Lung (tissue), 12 donors: ENCODE results near the gene VMO1. TPM values are rescaled to one million over a fixed set of nuclear protein-coding genes. Genes with fewer than 3 reads are reported as not detected.

ENCODE experiments used
- ATAC-seq: fragments of 200-7000 bp; cut with Tn5 transposase; one replicate; pipeline ENCODE4 v1.9.1; 2020; ENCODE audit warnings: moderate number of reproducible peaks; ENCODE audit not compliant: insufficient read depth, low FRiP score
- DNase-seq, 3 donors: peaks; one replicate each; pipeline ENCODE4 v3.0.0-alpha.2; 2013 to 2017
- H3K27ac ChIP-seq, 2 donors: one replicate each; pipeline ENCODE4 v1.5.1; 2013; ENCODE audit warnings: mild to moderate bottlenecking in 2 of 2, moderate library complexity in 2 of 2, control low read depth in 1 of 2, inconsistent platforms in 1 of 2, low read depth in 1 of 2, low read length in 1 of 2
- H3K27me3 ChIP-seq, 3 donors: one replicate each; pipeline ENCODE4 v1.5.1; 2013; ENCODE audit warnings: low read length in 2 of 3; ENCODE audit not compliant: control insufficient read depth in 3 of 3, insufficient read depth in 3 of 3
- H3K36me3 ChIP-seq, 4 donors: one replicate each; pipeline ENCODE4 v1.5.1; 2013; ENCODE audit warnings: low read length in 4 of 4, mild to moderate bottlenecking in 1 of 4, moderate library complexity in 1 of 4; ENCODE audit not compliant: control insufficient read depth in 4 of 4, insufficient read depth in 4 of 4
- H3K4me1 ChIP-seq, 5 donors: one replicate each; pipeline ENCODE4 v1.5.1; 2013; ENCODE audit warnings: low read length in 5 of 5, mild to moderate bottlenecking in 2 of 5, moderate library complexity in 1 of 5; ENCODE audit not compliant: control insufficient read depth in 5 of 5, insufficient read depth in 5 of 5
- H3K4me3 ChIP-seq: one replicate; pipeline ENCODE4 v1.5.1; 2013; ENCODE audit warnings: mild to moderate bottlenecking, control low read depth, moderate library complexity
- H3K9ac ChIP-seq, 2 donors: one replicate each; pipeline ENCODE4 v1.5.1; 2013; ENCODE audit warnings: low read length in 2 of 2, control low read depth in 1 of 2; ENCODE audit not compliant: insufficient read depth in 1 of 2
- H3K9me3 ChIP-seq, 4 donors: one replicate each; pipeline ENCODE4 v1.5.1; 2013; ENCODE audit warnings: low read length in 3 of 4, mild to moderate bottlenecking in 1 of 4, moderate library complexity in 1 of 4; ENCODE audit not compliant: control insufficient read depth in 4 of 4, insufficient read depth in 3 of 4
- WGBS, 2 donors: extraction: QIAGEN DNeasy Blood & Tissue Kit; methylation state at CpG; one replicate each; pipeline ENCODE4 v1.1.7; 2013; 5-methylcytosine and 5-hydroxymethylcytosine counted together
- polyA plus RNA-seq, 2 donors: library from polyadenylated mRNA; stranded (reverse); fragments of 200-250 nt; gene quantifications; one replicate each; pipeline ENCODE4 v1.2.1, GENCODE V29; 2013
- total RNA-seq, 2 donors: library from RNA; depleted of rRNA in 1 of 2; stranded (reverse); fragments of >200 nt in 1 of 2; gene quantifications; one replicate each; pipeline ENCODE4 v1.2.1, GENCODE V29; 2014 to 2021
- TF ChIP-seq, protein P1 (sequence below): IDR thresholded peaks from 2 replicates; pipeline ENCODE4 v1.5.1; 2012; ENCODE audit warnings: mild to moderate bottlenecking; ENCODE audit errors: control extremely low read depth, extremely low read depth
- donor health status: control.
- donor health status: control.
- donor health status: Bipolar disorder and iron deficiency.
- donor health status: healthy.
- donor health status: DM: yes; HTN: yes; CAD: no.

VMO1 gene
- total and polyA plus RNA-seq, 4 donors, result 2.1 to 21.8 (median 17.7) TPM

DNA sequence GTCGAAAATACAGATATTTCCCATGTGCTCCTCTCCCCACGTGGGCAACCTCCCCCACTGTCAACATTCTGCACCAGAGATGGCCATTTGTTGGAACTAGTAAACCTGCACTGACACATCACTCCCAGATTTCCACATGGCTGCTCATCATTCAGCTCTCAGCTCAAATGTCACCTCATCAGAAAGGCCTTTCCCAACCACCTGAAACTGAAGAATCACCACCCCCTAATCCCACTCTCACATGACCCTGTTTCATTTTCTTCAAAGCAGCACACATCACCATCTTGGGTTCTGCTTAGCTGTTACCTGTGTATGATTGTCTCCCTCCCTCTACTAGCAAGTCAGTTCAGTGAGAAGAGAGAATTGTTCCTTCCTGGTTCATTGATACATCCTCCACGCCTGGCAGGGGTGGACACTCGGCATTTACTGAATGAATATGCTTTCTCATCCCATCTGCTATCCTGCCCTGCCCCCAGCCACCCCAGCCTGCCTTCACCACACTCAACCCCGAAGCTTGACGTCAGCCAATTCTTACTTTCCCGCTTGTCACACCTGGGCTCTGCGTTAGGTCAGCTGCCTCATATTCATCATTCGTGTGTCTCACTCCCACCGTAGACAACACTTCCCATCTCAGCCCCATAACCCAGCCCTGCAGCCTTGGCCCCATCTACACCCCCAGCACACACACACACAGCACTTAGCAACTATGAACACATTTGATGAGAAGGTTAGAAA is 14.5 kb upstream of the VMO1 start:
- TF ChIP-seq, protein P1, sequence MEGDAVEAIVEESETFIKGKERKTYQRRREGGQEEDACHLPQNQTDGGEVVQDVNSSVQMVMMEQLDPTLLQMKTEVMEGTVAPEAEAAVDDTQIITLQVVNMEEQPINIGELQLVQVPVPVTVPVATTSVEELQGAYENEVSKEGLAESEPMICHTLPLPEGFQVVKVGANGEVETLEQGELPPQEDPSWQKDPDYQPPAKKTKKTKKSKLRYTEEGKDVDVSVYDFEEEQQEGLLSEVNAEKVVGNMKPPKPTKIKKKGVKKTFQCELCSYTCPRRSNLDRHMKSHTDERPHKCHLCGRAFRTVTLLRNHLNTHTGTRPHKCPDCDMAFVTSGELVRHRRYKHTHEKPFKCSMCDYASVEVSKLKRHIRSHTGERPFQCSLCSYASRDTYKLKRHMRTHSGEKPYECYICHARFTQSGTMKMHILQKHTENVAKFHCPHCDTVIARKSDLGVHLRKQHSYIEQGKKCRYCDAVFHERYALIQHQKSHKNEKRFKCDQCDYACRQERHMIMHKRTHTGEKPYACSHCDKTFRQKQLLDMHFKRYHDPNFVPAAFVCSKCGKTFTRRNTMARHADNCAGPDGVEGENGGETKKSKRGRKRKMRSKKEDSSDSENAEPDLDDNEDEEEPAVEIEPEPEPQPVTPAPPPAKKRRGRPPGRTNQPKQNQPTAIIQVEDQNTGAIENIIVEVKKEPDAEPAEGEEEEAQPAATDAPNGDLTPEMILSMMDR, result no peak
- H3K27me3 ChIP-seq, result no peaks in the 10 kb centered on the region
- H3K27ac ChIP-seq, result no peak overlapping the region
- peaks cover 0 to 3% (median 0%) of the 10 kb centered on the region in 4 donors for H3K9me3 ChIP-seq
- H3K4me3 ChIP-seq, result no peak overlapping the region
- DNase-seq, result no peak
- ATAC-seq, result no peak
- H3K36me3 ChIP-seq, result peaks cover 0 to 18% (median 14%) of the 10 kb centered on the region in 4 donors
- no peak overlapping the region for H3K9ac ChIP-seq
- H3K4me1 ChIP-seq, result peaks cover 0 to 8% (median 3%) of the 10 kb centered on the region in 5 donors
- 79 to 85% methylated on average over 10 of the region's 10 CpGs for WGBS, 2 donors

DNA sequence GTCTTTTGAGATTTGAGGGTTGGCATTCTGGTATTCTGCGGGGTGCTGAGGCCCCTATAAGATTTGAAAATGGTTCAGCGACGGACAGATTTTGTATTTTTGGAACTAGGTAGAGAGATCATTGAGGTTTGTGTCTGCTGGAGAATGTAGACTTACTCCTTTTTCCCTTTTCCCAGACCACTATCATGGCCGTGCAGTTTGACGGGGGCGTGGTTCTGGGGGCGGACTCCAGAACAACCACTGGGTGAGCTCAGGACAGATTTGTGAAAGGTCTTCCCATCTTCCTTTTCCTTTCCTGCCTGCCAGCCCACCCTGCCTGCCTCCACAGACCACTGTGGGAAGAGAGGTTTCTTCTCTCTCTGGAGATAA is 10.4 kb upstream of the VMO1 start:
- H3K27ac ChIP-seq, result peak overlapping the region; percentile 59 to 88
- H3K9me3 ChIP-seq, result peaks cover 0 to 3% (median 0%) of the 10 kb centered on the region in 4 donors
- H3K36me3 ChIP-seq, result peaks cover 0 to 18% (median 14%) of the 10 kb centered on the region in 4 donors
- TF ChIP-seq, protein P1, result no peak
- peak overlapping the region in 1 of 2 donors; percentile 75 for H3K9ac ChIP-seq
- DNase-seq (peak in 1 of 3 donors; percentile 14), ATAC-seq (no peak)
- no peaks in the 10 kb centered on the region for H3K27me3 ChIP-seq
- 1% methylated on average over 7 of the region's 7 CpGs for WGBS, 2 donors
- peak overlapping the region; percentile 94 for H3K4me3 ChIP-seq
- peaks cover 0 to 8% (median 3%) of the 10 kb centered on the region in 5 donors for H3K4me1 ChIP-seq

DNA sequence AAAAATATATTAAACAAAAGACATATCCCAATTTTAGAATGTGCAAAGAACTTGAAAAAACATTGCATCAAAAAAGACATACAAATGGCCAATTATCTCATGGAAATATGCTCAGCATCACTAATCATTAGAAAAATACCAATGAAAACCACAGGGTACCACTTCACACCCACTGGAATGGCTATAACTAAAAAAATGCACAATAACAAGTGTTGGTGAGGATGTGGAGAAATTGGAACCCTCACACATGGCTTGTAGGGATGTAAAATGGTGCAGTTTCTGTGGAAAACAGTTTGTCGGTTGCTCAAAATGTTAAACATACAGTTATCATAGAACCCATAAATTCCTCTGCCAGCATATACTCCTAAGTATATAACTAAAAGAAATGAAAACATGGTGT is 9.0 kb upstream of the VMO1 start:
- H3K4me1 ChIP-seq, result peaks cover 0 to 11% (median 3%) of the 10 kb centered on the region in 5 donors
- peaks cover 0 to 18% (median 14%) of the 10 kb centered on the region in 4 donors for H3K36me3 ChIP-seq
- H3K27ac ChIP-seq, result peak overlapping the region in 1 of 2 donors; percentile 26
- 97 to 100% methylated on average over 1 of the region's 1 CpG for WGBS, 2 donors
- H3K4me3 ChIP-seq, result no peak overlapping the region
- TF ChIP-seq, protein P1, result no peak
- H3K9me3 ChIP-seq, result peaks cover 0 to 3% (median 0%) of the 10 kb centered on the region in 4 donors
- H3K27me3 ChIP-seq, result no peaks in the 10 kb centered on the region
- DNase-seq, result no peak
- ATAC-seq, result no peak
- no peak overlapping the region for H3K9ac ChIP-seq
